ENCODE results near the gene PLEKHD1.

- TF ChIP-seq, protein P1, sequence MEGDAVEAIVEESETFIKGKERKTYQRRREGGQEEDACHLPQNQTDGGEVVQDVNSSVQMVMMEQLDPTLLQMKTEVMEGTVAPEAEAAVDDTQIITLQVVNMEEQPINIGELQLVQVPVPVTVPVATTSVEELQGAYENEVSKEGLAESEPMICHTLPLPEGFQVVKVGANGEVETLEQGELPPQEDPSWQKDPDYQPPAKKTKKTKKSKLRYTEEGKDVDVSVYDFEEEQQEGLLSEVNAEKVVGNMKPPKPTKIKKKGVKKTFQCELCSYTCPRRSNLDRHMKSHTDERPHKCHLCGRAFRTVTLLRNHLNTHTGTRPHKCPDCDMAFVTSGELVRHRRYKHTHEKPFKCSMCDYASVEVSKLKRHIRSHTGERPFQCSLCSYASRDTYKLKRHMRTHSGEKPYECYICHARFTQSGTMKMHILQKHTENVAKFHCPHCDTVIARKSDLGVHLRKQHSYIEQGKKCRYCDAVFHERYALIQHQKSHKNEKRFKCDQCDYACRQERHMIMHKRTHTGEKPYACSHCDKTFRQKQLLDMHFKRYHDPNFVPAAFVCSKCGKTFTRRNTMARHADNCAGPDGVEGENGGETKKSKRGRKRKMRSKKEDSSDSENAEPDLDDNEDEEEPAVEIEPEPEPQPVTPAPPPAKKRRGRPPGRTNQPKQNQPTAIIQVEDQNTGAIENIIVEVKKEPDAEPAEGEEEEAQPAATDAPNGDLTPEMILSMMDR (conservative IDR thresholded peaks at IDR 0.05; ENCODE audit: low read depth, low read length), result no peak
- TF ChIP-seq EZH2 (IDR thresholded peaks at IDR 0.05; ENCODE audit: low read length, unreplicated experiment) (no peak), EZH2phosphoT487 (IDR thresholded peaks at IDR 0.05; ENCODE audit: borderline replicate concordance, low read length) (no peak)
Observed at GRCh38 chr14:69471436-69471835, 13.1 kb upstream of the PLEKHD1 start.

All from PC-3 (cell line).